GM21528 (cell line): ENCODE data around the gene NBEAL1.
"Not testable (repeated sequence)": the region's sequence is repeated elsewhere in the genome, so short reads cannot be mapped to it uniquely, and the experiment has no call there.

Experiments used
- ATAC-seq: cut with Tn5 transposase; IDR thresholded peaks from one replicate; pipeline ENCODE4 v1.9.1; 2021; ENCODE audit warnings: mild to moderate bottlenecking, moderate library complexity; ENCODE audit not compliant: unreplicated experiment, low FRiP score

The NBEAL1 gene

DNA sequence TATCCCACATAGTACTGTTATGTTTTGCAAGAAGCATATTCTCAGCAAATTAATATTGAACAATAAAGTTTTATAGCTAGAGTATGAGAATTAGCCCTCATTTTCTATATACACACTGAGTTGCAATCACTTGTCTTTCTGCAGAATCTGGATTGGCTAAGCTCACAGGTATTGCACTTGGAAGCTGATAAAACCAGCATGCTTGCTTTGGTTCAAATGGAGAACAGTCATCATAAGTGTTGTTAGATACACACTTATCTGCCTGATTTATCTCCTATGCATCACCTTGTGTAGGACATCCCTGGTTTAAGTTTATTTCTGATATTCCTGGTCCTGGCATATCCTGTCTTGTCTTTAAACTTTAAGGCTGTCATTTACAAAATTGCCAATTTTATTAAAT, 186.2 kb downstream of the NBEAL1 start:
- ATAC-seq = no peak

DNA sequence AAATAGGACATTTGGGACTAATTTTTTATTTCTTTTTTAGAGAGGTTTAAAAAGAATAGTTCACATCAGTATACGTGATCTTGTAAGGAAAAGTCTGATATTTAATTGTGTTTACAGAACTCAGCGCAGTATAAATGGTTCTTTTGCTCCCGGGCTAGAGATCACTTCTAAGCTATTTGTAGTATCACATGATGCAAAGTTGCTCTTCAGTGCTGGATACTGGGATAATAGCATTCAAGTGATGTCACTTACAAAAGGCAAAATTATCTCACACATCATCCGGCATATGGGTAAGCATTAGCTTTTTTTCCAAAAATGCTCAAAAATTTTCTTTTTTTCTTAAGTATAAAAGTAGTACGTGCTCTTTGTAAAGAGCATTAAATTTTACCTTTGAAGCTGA, 186.8 kb downstream of the NBEAL1 start:
- no peak for ATAC-seq

DNA sequence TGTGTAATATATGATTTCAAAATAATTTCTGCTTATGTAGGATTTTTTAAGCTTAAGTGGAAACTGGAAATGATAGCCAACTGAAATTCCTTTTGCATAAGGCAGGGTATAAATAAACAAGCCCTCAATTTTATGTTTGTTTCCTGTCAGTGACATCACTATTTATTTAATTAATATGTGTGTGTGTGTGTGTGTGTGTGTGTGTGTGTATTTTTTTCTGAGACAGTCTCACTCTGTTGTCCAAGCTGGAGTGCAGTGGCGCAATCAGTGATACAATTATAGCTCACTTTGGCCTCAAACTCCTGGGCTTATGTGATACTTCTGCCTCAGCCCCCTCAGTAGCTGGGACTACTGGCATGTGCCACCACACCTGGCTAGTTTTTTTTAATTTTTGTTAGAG, 194.9 kb downstream of the NBEAL1 start:
- ATAC-seq = no peak

DNA sequence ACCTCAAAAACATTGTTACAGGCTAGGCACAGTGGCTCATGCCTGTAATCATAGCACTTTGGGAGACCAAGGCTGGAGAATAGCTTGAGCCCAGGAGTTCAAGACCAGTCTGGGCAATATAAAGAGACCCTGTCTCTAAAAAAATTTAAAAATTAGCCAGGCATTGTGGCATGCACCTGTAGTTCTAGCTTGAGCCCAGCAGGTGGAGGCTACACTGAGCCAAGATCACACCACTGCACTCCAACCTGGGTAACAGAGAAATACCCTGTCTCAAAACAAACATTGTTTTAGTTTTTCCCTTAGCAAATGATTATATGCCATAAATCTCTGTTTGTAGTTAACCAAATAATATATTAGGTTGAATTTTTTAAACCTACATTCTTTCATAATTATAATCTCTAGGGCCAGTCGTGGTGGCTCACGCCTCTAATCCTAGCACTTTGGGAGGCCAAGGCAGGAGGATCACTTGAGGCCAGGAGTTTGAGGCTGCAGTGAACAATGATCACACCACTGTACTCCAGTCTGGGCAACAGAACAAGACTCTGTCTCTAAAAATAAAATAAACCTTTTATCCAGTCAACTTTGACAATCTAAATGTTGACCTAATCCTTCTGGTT, 210.9 kb downstream of the NBEAL1 start:
- ATAC-seq = peak; percentile 49

DNA sequence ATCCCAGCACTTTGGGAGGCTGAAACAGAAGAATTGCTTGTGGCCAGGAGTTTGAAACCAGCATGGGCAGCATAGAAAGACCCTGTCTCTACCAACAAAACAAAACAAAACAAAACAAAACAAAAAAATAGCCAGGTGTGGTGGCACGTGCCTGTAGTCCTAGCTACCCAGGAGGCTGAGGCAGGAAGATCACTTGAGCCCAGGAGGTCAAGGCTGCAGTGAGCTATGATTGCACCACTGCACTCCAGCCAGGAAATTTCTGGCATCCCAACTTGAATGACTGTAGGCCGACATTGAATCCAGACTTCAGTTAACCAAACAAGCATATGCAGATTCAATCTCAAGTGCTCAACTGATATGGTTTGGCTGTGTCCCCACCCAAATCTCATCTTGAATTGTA, 215.0 kb downstream of the NBEAL1 start:
- ATAC-seq = not testable (repeated sequence)

DNA sequence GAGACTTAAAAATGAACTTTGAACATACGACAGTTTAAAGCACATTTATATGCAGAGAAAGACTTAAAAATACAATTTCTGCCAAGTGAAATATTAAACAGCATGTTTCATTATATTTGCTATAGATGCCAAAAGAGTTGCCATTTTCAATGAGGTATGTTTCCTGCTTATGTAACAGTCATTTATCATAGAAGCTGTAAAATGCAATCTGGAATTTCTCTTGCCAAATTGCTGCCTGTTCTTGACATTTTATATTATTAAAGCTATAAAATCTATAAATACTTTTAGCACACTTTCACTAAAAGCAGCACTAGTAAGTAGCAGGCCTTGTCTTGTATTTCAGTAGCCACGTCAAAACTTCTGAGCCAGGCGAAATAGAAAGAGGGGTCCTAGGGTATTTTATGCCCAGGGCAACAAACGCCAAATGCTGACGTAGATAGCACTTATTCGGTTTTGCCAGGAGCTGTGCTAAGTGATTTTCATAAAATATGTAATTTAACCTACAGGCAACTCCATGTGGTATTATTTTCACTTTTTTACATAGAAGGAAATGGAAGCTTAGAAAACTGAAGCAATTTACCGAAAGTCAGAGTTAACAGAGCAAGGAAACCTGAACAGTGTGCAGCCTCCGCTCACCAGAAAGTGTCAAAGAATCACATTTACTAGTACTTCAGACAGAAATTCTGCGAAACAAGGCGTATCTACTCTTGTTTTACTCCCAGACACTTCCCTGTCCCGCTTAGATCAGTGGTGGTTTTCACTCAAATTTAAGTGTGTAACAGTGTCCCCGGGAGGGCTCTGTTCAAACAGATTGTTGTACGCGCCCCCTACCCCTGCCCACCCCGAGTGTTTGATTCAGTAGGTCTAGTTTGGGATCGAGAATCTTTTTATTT, 222.9 kb downstream of the NBEAL1 start:
- no peak for ATAC-seq

DNA sequence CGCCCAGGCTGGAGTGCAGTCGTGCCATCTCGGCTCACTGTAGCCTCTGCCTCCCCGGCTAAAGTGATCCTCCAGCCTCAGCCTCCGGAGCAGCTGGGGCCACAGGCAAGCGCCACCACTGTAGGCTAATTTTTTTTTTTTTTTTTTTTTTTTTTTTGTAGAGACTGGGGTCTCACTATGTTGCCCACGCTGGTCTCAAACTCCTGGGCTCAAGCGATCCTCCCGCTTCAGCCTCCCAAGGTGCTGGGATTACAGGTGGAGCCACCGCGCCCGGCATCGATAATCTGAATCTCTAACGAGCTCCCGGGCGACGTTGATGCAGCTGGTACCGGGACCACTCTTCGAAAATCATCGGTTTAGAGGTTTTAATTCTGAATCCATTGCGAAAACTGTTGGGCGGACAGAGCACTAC, 223.6 kb downstream of the NBEAL1 start:
- ATAC-seq = no peak

DNA sequence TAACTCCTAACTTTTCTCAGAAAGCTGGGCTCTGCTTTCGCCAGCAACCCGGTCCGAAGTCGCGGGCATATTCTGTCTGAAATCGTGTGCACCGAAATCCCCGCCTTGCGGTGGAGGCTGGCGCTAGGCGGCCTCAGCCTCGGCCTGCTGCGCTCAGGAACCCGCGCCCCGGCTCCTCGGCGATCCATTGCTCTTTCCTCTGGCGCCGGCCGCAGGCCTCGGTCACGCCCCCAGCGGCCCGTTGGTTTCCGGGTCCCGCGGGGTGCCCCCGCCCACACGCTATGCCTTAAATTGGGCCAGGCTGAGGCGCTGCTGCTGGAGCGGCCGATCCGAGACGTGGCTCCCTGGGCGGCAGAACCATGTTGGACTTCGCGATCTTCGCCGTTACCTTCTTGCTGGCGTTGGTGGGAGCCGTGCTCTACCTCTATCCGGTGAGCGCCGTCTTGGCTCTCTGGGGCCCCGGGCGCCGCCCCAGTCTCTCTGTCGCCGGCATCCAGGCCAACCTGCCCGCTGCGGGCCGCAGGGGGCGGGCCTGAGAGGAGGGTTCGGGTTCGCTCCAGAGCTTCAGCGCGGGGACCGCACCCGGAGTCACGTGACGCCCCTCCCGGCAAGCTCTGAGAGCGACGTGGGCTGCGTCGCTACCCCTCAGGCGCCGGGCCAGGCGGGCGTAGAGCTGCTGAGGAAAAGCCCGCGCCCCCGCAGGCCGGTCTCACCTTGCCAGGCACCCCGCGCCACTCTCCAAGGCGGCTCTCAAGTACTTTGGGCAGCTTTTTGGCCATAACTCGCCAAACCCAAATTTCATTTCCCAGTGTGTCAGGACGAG, 224.2 kb downstream of the NBEAL1 start, which contains the start of gene CYP20A1:
Gene CYP20A1, plus strand, starts transcription at position 315 of the 823 bp plus-strand sequence. Its CDS starts 45 bp downstream, at position 360.
- peak; percentile 93 for ATAC-seq

DNA sequence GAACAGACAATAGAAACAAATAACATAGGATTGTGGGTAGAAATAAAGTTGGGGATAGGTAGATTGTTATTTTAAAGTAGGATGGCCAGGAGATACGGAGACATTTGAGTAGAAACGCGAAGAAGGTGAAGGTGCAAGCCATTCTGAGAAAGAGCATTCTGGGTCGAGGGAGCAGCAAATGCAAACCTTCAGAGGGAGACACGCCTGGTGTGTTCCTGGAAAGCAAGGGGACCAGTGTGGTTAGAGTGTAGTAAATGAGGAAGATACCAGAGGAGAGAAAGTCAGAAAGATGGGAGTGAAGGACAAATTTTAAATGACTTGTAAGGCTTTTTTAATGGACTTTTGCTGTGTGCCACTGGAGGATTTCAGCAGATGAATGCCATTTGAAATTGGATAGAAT, 225.8 kb downstream of the NBEAL1 start:
- no peak for ATAC-seq

DNA sequence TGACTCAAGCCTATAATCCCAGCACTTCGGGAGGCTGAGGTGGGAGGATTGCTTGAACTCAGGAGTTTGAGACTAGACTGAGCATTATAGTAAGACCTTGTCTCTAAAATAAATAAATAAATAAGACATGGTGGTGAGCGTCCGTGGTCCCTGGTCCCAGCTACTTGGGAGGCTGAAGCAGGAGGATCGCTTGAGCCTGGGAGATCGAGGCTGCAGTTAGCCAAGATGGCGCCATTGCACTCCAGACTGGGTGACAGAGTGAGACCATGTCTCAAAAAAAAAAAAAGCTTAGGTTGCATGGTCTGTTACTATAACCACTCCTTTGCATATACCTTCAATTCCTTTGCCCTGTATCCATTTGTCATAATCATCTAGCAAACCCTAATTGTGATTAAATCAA, 227.8 kb downstream of the NBEAL1 start:
- no peak for ATAC-seq

DNA sequence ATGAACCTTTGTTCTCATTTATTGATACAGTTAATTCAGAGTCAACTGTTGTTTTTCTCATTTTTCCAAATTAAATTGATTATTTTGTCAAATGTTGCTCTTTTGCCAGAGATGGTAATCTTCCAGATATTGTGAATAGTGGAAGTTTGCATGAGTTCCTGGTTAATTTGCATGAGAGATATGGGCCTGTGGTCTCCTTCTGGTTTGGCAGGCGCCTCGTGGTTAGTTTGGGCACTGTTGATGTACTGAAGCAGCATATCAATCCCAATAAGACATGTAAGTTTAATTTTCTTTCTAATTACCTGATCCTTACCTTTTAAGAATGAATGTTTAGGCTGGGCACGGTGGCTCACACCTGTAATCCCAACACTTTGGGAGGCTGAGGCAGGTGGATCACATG, 232.0 kb downstream of the NBEAL1 start:
- ATAC-seq = no peak

DNA sequence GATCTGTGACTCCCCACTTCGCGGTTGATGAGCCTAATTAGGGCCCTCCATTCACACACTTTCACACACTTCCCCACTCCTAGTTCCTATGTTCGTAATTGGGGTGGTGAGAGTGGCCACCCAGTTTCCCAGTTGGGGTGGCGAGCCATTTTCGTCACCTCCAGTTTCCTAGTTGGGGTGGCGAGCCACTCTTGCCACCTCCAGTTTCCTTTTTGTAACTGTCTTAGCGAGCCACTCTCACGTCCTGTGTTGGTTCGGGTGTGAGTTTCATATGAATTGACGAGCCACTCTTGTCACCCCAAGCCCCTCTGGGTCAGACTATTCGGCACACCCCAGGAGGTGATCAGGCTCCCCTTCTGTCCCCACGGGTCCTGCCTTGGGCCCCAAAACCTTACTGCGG, 238.1 kb downstream of the NBEAL1 start:
- no peak for ATAC-seq

DNA sequence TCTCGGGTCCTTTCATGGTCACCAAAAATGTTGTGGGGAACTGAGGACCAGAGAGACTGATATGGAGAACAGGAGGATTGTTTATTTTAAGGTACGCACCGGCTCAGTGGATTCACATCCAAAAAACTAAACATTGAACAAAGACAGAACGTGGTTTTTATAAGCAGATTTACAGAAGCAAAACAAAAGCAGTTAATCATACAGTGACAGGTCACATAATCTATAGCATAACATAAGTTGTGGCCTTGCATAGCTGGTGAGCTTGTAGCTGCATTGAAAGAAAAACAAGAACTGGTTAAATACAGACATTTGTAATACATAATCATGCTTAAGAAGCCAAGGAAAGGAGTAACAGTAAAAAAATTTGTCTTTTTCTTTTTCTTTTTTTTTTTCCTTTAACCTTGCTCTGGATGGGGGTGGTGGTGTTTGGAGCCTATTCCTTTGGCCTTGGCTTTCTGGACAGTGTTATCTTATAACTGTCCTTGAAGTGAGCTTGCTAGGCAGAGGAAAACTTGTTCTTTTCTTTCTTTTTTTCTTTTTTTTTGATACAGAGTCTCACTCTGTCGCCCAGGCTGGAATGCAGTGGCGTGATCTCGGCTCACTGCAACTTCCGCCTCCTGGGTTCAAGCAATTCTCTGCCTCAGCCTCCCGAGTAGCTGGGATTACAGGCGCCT, 238.9 kb downstream of the NBEAL1 start:
- not testable (repeated sequence) for ATAC-seq

DNA sequence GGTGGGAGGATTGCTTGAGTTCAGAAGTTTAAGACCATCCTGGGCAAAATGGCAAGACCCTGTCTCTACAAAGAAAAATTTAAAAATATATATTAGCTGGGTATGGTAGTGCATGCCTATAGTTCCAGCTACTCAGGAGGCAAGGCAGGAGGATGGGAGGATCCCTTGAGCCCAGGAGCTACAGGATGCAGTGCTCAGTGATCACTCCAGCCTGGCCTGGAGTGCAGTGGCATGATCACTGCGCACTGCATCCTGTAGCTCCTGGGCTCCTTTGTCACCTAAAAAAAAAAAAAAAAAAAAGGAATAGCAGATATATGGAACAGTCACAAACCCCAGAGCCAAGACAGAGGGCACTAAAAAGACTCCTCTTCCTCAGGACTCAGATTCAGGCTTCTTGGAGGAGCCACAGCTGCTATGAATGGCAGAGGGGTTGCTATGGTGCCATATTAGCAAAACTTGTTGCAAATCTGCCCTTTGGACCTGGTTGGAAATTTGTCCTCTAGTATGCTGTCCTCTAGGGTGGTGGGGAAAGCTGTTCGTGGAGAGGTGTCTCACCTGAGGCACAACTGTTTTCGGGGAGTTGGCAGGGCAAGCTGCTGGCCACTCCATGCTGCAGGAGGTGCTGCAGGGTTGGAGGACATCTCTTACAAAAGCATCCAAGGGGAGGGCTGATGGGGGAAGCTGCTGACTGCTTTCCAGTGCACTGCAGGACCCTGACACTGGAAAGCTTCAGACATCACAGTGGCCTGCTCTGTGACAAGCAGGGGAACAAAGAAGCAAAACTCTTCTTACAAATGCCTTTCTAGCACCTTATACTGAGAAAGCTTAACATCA, 246.9 kb downstream of the NBEAL1 start:
- no peak for ATAC-seq
